Stimulated activated CD8-positive, alpha-beta memory T cell treated with anti-CD3 and anti-CD28 coated beads, Interleukin-7, amount 100 ng/mL, for 1 hour (primary cell): ENCODE measurements around the gene MUC4.

Experiments used
- DNase-seq, 2 donors: peaks; one replicate each; pipeline ENCODE4 v3.0.0-alpha.2; 2020; ENCODE audit warnings: low read depth in 2 of 2

Gene MUC4, protein sequence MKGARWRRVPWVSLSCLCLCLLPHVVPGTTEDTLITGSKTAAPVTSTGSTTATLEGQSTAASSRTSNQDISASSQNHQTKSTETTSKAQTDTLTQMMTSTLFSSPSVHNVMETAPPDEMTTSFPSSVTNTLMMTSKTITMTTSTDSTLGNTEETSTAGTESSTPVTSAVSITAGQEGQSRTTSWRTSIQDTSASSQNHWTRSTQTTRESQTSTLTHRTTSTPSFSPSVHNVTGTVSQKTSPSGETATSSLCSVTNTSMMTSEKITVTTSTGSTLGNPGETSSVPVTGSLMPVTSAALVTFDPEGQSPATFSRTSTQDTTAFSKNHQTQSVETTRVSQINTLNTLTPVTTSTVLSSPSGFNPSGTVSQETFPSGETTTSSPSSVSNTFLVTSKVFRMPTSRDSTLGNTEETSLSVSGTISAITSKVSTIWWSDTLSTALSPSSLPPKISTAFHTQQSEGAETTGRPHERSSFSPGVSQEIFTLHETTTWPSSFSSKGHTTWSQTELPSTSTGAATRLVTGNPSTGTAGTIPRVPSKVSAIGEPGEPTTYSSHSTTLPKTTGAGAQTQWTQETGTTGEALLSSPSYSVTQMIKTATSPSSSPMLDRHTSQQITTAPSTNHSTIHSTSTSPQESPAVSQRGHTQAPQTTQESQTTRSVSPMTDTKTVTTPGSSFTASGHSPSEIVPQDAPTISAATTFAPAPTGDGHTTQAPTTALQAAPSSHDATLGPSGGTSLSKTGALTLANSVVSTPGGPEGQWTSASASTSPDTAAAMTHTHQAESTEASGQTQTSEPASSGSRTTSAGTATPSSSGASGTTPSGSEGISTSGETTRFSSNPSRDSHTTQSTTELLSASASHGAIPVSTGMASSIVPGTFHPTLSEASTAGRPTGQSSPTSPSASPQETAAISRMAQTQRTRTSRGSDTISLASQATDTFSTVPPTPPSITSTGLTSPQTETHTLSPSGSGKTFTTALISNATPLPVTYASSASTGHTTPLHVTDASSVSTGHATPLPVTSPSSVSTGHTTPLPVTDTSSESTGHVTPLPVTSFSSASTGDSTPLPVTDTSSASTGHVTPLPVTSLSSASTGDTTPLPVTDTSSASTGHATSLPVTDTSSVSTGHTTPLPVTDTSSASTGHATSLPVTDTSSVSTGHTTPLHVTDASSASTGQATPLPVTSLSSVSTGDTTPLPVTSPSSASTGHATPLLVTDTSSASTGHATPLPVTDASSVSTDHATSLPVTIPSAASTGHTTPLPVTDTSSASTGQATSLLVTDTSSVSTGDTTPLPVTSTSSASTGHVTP (N-terminal part only)

DNA sequence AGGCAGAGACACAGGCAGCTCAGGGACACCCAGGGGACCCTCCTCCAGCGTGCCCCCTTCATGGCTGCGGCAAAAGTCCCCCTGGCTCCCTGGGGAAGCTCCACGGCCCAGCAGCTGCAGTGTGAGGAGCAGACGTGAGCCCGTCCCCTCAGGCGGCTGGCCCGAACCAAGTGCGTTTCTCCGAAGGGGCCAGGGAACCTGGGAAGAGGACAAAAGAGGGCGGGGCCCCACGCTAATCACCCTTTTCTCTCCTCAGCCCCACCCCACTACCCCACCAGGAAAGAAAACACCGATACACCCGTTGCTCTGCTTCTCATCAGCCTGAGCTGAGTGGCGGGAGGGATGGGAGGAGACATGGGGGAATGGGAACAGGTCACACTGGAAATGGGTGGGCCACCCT, at the start of gene MUC4:
TSS of gene MUC4 (minus strand) at position 174 of the 400 bp plus-strand sequence. CDS start at position 62, 112 bp downstream.
- DNase-seq, result no peak

DNA sequence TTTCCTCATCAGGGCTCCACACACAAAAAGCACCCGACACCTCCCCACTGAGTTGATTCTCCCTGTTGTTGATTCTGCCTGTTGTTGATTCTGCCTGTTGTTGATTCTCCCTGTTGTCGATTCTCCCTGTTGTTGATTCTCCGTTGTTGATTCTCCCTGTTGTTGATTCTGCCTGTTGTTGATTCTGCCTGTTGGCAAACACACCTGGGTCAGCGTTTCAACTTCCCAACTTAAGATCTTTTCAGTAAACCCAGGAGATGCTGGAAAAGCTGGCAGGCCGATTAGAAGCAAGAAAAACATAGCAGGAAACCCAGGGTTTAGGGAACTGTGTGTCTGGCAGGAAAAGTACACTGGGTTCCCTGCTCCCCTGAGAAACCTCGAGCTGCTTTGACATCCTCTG, 48.7 kb upstream of the MUC4 start:
- DNase-seq, result no peak

DNA sequence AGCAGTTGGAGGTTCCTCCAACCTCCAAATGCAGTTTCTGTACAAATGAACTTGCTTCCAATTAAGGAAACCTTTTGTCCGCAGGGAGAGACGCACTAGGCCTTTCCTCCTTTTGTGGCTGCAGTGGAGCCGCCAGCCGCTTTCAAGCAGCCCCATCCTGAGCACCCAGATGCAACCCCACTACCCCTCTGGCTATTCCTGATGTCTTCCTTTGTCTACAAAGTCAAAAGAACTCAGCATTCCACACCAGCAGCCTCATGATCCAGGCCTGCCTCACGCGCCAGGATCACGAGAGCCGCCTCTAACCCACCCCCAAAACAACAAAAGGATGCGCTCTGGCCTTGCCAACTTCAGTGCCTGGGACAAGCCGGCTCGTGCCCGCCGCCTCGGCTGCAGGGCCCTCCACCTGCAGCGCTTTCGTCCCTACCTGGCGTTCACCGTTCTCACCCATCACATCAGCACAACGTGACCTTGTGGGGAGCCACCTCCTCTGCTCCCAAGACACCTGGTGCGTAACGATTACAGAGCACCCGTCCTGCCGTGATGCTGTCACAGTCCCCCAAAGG, 48.2 kb upstream of the MUC4 start:
- no peak for DNase-seq

DNA sequence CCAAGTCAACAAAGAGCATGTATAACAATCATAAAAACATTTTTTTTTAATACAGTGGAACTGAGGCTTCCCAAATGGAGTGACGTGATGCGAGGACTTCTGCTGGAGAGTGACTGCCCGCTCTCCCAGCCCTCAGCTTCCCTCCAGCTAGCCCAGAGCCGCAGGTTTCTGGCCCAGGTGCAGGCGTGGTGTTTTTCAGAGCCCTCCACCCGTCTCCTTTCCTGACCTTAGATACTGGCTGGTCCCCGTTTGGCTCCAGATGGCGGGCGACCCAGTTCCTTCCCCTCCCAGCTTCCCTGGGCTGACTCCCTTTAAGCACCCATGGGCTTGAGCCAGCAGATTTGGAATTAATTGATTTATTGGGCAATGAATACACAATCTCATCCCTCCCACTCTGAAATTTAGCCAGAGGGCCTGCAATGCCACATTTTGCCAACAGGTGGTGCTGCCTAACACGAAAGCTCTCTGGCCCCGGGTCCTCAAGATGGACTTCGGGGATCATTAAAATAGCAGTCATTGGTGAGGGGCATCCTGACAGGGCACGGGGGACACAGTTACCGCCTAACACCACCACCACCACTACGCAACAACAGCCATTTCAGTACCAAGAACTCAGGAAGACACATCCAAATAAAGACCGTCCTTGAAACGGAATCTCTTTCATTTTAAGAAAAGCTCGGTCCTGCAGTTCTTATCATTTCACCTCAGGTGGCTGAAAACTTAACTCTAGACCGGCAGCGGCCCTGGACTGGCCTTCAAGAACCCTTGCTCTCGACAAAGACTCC, 47.5 kb upstream of the MUC4 start:
- peak; percentile 61 to 69 for DNase-seq

DNA sequence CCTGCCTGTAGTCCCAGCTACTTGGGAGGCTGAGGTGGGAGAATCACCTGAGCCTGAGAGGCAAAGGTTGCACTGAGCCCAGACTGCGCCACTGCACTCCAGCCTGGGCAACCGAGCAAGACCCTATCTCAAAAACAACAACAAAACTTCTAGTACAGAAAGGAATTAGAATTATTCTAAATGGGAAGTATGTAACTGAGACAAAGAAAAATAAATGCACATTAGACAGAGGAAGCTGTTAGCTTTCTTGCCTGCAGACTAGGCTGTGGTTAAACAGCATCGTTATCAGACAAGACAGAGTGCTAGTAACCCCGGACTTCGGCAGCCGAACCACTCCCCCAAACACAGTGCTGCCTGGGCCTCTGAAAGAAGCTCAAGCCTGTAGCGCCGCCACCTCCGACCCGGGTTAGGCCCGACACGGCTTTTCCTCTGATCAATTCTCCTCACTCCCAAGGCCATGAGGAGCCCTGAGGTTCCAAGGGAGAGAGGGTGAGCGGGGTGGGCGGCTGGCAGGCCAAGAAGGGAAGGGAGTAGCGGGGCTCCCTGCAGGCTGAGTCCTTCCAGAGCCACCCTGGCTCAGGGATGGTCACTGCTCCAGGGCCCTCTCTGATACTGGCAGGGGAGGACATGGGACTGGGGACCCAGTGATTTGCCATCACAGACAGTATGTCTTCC, 44.8 kb upstream of the MUC4 start:
- DNase-seq, result no peak

DNA sequence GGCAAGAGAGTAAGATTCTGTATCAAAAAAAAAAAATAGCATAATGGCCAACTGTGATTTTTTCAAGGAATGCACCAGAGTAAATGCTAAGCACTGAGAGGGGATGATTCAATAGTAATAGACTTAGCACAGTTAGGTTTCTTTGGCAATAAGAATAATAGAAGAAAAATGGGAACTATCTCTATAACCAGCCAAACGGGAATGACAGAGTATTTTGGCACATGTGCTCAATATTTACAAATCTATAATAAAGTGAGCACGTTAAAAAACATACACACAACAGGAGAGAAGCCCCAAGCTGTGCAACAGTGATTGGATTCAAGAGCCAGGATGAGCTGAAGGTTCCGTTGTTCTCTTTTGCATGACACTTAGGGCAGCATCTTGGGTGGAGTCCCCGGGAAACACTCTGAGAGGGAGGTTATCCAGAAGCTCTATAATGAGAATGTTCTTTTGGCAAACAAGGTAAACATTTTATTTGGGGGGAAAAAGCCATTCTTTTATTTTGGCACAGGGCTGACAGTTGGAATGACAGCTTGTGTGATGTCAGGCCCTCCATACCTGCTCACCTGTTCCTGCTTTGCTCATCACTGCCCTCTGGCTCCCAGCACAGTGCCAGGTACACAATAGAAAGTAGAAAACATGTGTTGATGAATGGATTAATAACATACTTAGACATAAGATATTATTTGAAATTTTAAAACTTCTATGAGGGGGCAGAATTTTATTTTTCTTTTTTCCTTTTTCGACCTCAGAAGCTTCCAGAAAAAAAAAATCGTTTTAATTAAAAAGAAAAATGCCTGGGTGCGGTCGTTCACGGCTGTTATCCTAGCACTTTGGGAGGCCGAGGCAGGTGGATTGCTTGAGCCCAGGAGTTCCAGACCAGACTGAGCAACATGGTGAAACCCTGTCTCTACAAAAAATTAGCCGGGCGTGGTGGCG, 44.0 kb upstream of the MUC4 start:
- DNase-seq, result no peak

DNA sequence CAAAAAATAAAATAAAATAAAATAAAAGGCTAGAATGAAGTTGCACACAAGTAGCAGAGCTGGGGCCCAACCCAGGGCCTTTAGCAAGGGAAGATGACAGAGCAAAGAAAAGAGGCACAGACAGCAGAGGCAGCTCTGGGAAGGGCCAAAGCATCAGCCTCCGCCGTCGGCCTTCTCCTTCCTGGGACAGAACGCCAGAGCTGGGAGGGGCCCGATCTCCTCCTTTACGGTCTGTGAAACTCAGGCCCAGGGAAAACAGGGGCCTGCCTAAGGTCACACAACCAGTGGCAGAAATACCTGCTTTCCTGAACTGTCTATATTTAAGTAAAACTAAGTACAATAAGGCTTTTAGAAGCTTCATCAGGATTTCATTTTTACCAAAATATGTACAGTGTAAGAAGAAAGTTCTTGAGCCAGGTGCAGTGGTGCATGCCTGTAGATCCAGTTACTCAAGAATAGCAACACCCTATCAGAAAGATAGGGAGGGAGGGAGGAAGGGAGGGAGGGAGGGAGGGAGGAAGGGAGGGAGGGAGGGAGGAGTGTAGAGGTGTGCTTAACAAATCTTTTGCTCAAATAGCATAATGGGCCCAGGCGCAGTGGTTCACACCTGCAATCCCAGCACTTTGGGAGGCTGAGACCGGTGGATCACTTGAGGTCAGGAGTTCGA, 43.0 kb upstream of the MUC4 start:
- no peak for DNase-seq

DNA sequence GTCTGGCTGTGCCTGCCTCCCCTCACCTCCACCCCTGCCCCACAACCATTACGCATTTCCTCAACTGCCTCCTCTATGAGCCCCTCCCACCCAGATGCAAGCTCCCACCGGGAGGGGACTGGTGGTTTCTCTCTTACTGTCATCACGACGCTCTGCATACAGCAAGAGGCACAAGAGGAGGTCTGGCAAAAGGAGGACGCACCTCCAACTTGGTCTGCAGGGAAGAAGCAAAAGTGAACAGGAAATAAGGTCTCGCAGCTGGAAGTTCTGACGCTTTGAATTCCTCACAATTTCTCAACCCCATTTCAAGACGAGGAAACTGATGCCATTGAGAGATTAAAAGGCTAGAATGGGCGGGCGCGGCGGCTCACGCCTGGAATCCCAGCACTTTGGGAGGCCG, 42.3 kb upstream of the MUC4 start:
- DNase-seq, result no peak

DNA sequence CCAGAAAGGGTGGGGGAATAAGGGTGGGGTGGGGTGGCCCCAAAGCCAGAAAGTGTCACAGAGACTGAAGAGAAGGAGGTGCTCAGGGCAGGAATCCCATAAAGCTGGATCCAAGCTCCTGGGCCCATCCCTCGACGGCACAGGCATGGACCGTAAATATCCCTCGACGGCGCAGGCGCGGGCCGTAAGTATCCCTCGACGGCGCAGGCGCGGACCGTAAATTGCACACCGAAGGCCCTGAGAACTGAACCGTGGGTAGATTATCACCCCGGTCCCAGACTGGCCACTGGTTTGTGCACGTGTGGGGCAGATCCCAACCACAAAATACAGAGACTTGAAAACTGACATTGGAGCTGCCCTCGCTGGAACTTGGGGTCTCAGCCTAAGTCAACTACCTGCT, 41.3 kb upstream of the MUC4 start:
- DNase-seq, result no peak

DNA sequence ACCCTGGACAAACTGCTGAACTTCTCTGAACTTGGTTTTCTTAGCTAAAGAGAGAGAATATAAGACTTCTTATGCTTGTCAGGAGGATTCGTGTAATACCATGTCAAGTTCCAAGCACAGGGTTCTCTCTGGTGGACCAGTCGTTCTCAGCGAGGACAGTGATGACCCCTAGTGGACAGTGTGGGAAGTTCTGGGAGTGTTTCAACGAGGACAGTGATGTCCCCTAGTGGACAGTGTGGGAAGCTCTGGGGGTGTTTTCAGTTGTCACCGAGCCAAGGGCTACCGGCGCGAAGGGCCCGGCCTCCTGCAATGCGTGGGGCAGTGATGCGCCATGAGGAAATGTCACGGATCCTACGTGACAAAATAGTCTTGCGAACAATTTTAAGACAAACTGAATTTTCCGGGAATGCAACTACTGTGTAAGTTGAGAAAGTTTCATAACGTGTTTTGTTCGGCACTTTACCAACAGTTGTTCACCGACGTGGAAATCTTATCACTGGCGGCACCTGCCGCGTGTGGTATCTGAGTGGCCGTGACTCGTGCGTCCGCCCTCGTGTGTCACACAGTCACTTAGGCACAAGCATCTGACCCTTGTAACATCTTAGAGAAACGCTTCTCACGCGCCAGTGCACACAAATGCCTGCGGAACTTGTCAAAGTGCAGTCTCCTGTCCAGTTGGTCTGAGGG, 39.3 kb upstream of the MUC4 start:
- peak; percentile 68 to 71 for DNase-seq

DNA sequence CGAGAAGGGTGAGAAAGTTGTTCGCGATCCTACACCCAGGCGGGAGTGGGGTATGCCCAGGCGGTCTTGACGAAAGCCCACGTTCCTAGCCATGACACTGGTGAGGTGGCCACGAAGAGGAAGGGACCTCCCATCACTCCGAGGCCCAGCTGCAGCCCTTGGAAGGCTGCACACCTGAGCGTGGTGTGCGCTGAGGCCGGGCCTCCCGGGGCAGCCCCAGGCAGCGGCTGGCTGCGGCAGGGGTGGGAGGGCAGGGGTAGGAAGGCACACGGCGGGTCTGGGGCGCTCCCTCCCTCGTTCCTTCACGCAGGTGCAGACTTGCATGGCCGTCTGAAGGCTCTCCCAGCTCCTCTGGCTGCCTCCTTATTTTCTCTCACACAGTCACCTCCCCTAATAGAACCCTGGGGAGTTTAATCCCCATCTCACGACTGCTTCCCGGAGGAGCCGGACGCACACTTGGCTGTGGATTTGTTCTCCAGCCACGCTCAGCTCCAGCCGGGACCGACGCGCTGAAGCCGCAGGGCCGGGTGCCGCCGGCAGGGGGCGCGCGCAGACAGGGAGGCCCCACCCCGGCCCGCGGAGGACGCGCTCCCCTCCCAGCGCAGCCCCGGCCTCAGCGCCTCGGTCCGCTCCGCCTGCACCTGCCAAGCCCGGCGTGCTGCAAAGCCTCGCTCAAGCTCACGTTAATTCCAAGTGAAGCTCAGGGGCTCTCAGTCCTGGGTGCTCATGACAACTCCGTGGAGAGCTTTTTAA, 37.8 kb upstream of the MUC4 start:
- no peak for DNase-seq

DNA sequence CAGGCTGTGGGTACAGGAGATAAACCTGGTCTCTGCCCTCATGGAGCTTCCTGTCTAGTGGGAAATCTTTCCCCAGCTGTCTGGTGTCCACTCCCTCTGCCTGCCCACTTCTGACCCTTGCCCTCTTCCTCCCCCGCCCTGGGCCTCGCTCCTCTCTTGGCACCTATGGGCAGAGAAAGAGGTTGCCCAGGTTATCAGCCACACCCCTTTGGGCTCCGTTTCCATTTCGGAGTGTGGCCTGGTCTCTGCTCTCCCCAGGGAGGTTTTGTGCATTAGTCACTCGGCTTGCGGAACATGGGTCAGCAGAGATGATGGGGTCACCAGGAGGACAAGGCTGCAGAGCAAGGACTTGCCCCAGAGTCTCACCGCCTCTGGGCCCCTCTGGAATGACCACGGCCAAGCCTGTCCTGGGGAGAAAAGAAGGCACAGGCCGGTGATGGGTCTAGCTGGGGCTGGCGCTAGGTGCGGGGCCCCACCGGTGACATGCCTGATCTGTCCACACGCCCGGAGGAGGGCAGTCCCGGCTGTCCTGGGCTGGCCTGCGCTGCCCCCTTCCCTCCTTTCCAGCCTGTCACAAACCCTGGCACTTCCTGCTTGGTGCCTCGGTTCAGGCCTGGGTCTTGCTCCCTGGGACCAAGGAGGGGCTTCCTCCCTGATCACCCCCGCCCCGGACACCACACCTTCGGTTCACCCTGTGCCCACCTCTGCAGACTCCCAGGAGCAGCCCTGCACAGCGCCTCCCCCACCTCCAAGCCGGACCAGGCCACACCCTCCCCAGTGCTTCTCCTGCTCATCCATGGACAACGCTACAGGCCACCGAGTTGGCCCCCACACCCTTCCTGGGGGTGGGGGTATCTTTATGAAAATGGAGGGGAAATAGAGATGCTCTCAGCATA, 35.6 kb upstream of the MUC4 start:
- no peak for DNase-seq

DNA sequence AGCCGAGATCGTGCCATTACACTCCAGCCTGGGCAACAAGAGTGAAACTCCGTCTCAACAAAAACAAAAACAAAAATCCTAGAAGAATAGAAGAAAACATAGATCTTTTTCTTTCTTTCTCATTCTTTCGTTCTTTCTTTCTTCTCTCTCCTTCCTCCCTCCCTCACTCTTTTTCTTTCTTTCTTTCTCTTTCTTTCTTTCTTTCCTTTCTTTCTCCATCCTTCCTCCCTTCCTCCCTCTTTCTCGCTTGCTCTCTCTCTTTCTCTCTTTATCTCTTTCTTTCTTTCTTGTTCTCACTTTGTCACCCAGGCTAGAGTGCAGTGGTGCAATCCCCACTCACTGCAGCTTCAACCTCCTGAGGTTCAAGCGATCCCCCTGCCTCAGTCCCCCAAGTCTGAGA, 33.8 kb upstream of the MUC4 start:
- no peak for DNase-seq

DNA sequence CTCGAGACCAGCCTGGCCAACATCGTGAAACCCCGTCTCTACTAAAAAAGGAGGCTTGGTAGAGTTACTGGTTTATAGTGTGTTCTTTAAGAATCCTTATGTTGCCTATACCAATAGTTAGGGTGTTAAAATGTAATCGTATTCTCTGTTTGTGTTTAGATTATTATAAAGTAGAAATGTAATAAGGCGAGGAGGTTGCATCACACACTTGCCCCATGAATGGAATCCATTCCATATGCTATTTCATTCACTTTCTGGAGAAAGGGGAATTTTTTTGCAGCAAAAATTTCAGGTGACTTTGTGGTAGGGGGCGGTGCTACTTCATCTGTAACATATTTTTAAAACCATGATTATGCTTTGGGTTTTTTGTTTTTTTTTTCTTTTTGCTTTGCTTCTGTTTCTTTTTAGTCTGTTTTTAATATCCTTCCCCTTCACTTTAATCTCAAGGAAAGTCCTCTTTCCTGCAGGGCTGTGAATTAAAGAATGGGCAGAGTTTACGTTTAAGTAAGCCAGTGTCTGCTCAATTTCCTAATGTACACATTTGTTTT, 33.0 kb upstream of the MUC4 start:
- DNase-seq, result no peak

DNA sequence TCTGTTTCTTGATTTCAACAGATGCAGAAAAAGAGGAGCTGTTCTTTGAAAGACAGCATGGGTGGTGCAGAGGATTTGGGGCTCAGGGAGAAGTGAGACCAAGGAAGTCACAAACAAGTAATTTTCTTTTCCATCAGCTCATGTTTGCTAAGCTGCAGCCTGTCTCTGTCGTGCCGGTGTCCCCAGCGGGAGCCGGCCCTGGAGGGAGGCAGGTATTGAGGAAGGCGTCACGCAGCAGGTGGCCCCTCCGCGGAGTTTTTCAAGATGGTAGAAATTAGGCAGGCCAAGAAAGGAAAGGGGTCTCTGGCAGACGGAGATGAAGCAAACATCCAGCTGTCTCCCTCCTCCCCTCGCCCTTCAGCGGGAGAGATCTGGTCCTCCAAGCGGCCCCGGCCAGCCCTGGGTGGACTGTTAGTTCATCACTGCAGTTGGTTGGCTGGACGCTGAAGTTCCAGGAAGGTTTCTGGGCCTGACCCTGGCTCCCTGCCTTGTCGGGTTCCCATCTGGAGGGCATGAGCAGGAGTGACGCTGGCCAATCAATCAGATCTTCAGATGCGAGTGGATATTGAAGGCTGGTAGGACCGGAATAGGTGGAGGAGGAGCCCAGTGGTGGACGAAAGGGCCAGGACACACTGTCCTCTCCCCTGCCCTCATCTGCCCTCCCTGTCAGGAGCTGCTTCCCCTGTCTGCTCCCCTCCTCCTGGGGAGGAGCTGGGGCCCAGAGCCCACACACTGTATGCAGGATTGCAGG, 27.7 kb upstream of the MUC4 start:
- no peak for DNase-seq
